GM23248 (cell line): Measurements from ENCODE around the gene ABCA3.

Source experiments
- EZH2 ChIP-seq: fragments of 200-600 bp; sonication (generic); IDR thresholded peaks from 2 replicates; pipeline ENCODE4 v1.6.1; 2018; ENCODE audit warnings: antibody characterized with exemption, mild to moderate bottlenecking; ENCODE audit not compliant: insufficient read depth, poor library complexity, severe bottlenecking
- EZH2phosphoT487 ChIP-seq: fragments of 200-600 bp; sonication (generic); IDR thresholded peaks from 2 replicates; pipeline ENCODE4 v1.6.1; 2018; ENCODE audit warnings: antibody characterized with exemption, moderate library complexity, mild to moderate bottlenecking, low read depth; ENCODE audit not compliant: insufficient read depth

DNA sequence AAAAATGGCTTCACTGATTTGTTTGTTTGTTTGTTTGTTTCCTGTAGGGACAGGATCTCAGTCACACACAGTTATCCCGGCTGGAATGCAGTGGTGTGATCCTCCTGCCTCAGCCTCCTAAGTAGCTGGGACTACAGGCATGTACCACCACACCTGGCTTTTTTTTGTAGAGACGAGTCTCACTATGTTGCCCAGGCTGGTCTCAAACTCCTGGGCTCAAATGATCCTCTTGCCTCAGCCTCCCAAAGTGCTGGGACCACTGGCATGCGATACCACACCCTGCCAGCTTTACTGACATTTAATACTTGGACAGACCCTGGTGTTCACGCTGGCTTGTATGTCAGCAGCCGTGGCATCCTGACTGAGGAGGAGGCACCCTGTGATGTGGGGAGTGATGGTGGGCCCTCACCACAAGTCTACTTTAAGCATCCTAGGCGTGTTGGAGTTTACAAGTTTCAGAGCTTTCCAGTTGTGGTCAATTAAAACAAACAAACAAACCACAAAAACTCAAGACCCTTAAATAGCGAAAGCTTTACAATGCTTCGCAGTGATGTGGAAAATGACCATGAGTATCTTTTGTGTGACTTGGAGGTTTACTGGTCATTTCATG, 5.1 kb downstream of the ABCA3 start:
- TF ChIP-seq EZH2: no peak
- TF ChIP-seq EZH2phosphoT487: no peak
